K562 (cell line): ENCODE measurements around the gene GPRIN3. TPM values are rescaled to one million over a fixed set of nuclear protein-coding genes. Genes with fewer than 3 reads are reported as not detected.

Source experiments
- CCAR2 ChIP-seq: fragments of 200-400 bp; formaldehyde crosslinking; IDR thresholded peaks from 2 replicates; pipeline ENCODE4 v1.6.1; 2017; ENCODE audit warnings: mild to moderate bottlenecking, low read depth, low read length
- FIP1L1 ChIP-seq: fragments of 200-400 bp; formaldehyde crosslinking; IDR thresholded peaks from 2 replicates; pipeline ENCODE4 v1.6.1; 2018; ENCODE audit warnings: mild to moderate bottlenecking, low read depth, low read length; ENCODE audit not compliant: poor library complexity, severe bottlenecking
- FOXA1 ChIP-seq: fragments of 450-650 bp; IDR thresholded peaks from 2 replicates; pipeline ENCODE4 v1.6.1; 2016; ENCODE audit warnings: mild to moderate bottlenecking, borderline replicate concordance
- SRF ChIP-seq, 2 experiments: fragments of 250-450, 450-650 bp in 1 of 2; sonication (Bioruptor Pico) in 1 of 2; sonication (generic) in 1 of 2; formaldehyde crosslinking; IDR thresholded peaks; 2 replicates each; pipeline versions ENCODE4 v1.5.0 to v1.5.1; 2020 to 2022; ENCODE audit warnings: mild to moderate bottlenecking in 1 of 2, missing genetic modification reagents in 1 of 2
- ZBTB1 ChIP-seq: sonication (generic); formaldehyde crosslinking; IDR thresholded peaks from 2 replicates; pipeline ENCODE4 v1.8.1; 2023; ENCODE audit warnings: missing genetic modification reagents, low read depth, mild to moderate bottlenecking, borderline replicate concordance
- polyA plus RNA-seq, 8 experiments: library from polyadenylated mRNA; depleted of rRNA in 4 of 8; stranded (reverse) in 5 of 8; unstranded in 3 of 8; fragments of >200 nt; fragmentation: Nextera tagmentation in 2 of 8; fragmentation: Illumina TruSeq in 1 of 8; extraction: Ambion mirVana in 2 of 8; extraction: Trizol in 1 of 8; gene quantifications; 2 replicates each; pipeline versions ENCODE4 v1.2.1 to v1.2.3, GENCODE V29; 2011 to 2014; ENCODE audit warnings: inconsistent platforms in 1 of 8, missing spikeins in 1 of 8
- total RNA-seq, 7 experiments: library from RNA; depleted of rRNA in 6 of 7; stranded (reverse); fragments of >200 nt in 6 of 7; fragmentation: Illumina TruSeq in 2 of 7; extraction: Trizol in 2 of 7; gene quantifications; 2 replicates each; pipeline versions ENCODE4 v1.2.1 to v1.2.3, GENCODE V29; 2011 to 2021; ENCODE audit warnings: low replicate concordance in 1 of 7
- TF ChIP-seq, protein P1 (sequence below): IDR thresholded peaks from 3 replicates; pipeline ENCODE4 v1.6.1; 2011; ENCODE audit warnings: borderline replicate concordance, mild to moderate bottlenecking, moderate library complexity; ENCODE audit not compliant: insufficient read length; ENCODE audit errors: extremely low read depth
- TF ChIP-seq, protein P2 (sequence below): fragments of 450-650 bp; IDR thresholded peaks from 2 replicates; pipeline ENCODE4 v1.6.1; 2014; ENCODE audit warnings: low read depth, mild to moderate bottlenecking, moderate library complexity, borderline replicate concordance
- TF ChIP-seq, protein P3 (sequence below): fragments of 450-650 bp; IDR thresholded peaks from 2 replicates; pipeline ENCODE4 v1.7.1; 2018; ENCODE audit warnings: mild to moderate bottlenecking, low read depth; ENCODE audit not compliant: partially characterized antibody
- TF ChIP-seq, protein P4 (sequence below): fragments of 250-450 bp; sonication (Bioruptor Pico); IDR thresholded peaks from 2 replicates; pipeline ENCODE4 v1.5.0; 2021

The GPRIN3 gene
- total and polyA plus RNA-seq, 9 of the 15 experiments (the other 6 are each of a cell fraction or from before 2014, with no cell fraction given), result 0.02 TPM; not detected in 8

DNA sequence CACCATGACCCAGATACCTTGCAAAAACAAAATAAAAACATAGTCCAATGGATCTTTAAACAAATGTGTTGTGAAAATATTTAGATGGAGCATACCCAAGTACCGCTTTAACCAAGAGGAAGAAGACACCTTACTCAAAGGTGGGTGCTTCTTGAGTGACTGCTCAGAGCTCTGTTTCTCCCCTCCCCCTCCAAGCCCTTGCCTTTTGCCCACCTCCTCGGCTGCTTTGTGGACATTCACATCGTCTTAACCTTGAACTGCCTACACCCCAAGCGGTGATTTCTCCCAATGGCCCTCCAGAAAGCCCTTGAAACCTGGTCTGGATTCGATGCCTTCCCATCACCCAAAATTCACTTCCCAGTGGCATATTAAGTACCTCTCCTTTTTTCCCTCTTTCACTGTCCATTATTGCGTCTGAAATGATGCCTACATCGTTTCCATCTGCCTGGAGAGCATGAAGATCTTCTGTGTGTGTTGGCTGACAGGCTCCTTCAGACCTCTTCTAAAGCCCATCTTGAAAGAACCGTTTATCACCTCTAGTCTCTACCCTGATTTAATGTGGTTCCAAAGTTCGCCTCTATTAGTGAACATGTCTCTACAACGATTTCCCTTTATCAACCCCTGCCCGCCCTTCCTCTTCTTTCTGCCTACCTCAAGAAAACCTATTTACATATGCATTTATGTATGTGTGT is 968 bp downstream of the GPRIN3 start (continued):
- TF ChIP-seq, protein P1, sequence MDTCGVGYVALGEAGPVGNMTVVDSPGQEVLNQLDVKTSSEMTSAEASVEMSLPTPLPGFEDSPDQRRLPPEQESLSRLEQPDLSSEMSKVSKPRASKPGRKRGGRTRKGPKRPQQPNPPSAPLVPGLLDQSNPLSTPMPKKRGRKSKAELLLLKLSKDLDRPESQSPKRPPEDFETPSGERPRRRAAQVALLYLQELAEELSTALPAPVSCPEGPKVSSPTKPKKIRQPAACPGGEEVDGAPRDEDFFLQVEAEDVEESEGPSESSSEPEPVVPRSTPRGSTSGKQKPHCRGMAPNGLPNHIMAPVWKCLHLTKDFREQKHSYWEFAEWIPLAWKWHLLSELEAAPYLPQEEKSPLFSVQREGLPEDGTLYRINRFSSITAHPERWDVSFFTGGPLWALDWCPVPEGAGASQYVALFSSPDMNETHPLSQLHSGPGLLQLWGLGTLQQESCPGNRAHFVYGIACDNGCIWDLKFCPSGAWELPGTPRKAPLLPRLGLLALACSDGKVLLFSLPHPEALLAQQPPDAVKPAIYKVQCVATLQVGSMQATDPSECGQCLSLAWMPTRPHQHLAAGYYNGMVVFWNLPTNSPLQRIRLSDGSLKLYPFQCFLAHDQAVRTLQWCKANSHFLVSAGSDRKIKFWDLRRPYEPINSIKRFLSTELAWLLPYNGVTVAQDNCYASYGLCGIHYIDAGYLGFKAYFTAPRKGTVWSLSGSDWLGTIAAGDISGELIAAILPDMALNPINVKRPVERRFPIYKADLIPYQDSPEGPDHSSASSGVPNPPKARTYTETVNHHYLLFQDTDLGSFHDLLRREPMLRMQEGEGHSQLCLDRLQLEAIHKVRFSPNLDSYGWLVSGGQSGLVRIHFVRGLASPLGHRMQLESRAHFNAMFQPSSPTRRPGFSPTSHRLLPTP, result no peak
- TF ChIP-seq, protein P2, sequence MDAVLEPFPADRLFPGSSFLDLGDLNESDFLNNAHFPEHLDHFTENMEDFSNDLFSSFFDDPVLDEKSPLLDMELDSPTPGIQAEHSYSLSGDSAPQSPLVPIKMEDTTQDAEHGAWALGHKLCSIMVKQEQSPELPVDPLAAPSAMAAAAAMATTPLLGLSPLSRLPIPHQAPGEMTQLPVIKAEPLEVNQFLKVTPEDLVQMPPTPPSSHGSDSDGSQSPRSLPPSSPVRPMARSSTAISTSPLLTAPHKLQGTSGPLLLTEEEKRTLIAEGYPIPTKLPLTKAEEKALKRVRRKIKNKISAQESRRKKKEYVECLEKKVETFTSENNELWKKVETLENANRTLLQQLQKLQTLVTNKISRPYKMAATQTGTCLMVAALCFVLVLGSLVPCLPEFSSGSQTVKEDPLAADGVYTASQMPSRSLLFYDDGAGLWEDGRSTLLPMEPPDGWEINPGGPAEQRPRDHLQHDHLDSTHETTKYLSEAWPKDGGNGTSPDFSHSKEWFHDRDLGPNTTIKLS, result no peak
- TF ChIP-seq FIP1L1, result no peak
- TF ChIP-seq, protein P3, sequence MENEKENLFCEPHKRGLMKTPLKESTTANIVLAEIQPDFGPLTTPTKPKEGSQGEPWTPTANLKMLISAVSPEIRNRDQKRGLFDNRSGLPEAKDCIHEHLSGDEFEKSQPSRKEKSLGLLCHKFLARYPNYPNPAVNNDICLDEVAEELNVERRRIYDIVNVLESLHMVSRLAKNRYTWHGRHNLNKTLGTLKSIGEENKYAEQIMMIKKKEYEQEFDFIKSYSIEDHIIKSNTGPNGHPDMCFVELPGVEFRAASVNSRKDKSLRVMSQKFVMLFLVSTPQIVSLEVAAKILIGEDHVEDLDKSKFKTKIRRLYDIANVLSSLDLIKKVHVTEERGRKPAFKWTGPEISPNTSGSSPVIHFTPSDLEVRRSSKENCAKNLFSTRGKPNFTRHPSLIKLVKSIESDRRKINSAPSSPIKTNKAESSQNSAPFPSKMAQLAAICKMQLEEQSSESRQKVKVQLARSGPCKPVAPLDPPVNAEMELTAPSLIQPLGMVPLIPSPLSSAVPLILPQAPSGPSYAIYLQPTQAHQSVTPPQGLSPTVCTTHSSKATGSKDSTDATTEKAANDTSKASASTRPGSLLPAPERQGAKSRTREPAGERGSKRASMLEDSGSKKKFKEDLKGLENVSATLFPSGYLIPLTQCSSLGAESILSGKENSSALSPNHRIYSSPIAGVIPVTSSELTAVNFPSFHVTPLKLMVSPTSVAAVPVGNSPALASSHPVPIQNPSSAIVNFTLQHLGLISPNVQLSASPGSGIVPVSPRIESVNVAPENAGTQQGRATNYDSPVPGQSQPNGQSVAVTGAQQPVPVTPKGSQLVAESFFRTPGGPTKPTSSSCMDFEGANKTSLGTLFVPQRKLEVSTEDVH, result no peak
- TF ChIP-seq CCAR2, result no peak
- TF ChIP-seq SRF (CRISPR knock-in tag; IDR thresholded peaks at IDR 0.05), result no peak
- TF ChIP-seq ZBTB1 (CRISPR knock-in tag), result no peak
- TF ChIP-seq FOXA1, result no peak
- TF ChIP-seq, protein P4, sequence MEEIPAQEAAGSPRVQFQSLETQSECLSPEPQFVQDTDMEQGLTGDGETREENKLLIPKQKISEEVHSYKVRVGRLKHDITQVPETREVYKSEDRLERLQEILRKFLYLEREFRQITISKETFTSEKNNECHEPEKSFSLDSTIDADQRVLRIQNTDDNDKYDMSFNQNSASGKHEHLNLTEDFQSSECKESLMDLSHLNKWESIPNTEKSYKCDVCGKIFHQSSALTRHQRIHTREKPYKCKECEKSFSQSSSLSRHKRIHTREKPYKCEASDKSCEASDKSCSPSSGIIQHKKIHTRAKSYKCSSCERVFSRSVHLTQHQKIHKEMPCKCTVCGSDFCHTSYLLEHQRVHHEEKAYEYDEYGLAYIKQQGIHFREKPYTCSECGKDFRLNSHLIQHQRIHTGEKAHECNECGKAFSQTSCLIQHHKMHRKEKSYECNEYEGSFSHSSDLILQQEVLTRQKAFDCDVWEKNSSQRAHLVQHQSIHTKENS (CRISPR knock-in tag), result no peak
